Measurements from ENCODE around the gene SLC22A3.
"Not testable (repeated sequence)": the region's sequence is repeated elsewhere in the genome, so short reads cannot be mapped to it uniquely, and the experiment has no call there.

Gene SLC22A3

GRCh38 chr6:160375561-160375949 is 27.4 kb downstream of the SLC22A3 start:
- peaks cover 22% of the 10 kb centered on the region for H3K27me3 Mint-ChIP-seq

GRCh38 chr6:160376445-160376844 is 28.3 kb downstream of the SLC22A3 start:
- no peak overlapping the region for H3K27ac Mint-ChIP-seq
- no peaks in the 10 kb centered on the region for H3K36me3 Mint-ChIP-seq (ENCODE audit: low read depth)
- H3K27me3 Mint-ChIP-seq = peaks cover 22% of the 10 kb centered on the region
- no peak overlapping the region for H3K4me3 Mint-ChIP-seq
- H3K4me1 Mint-ChIP-seq (ENCODE audit: low read depth) = no peaks in the 10 kb centered on the region
- H3K9me3 Mint-ChIP-seq = no peaks in the 10 kb centered on the region

More at GRCh38 chr6:160375561-160375949, 27.4 kb downstream of the SLC22A3 start:
- H3K4me1 Mint-ChIP-seq (ENCODE audit: low read depth) = no peaks in the 10 kb centered on the region
- no peaks in the 10 kb centered on the region for H3K9me3 Mint-ChIP-seq
- H3K27ac Mint-ChIP-seq = no peak overlapping the region
- no peaks in the 10 kb centered on the region for H3K36me3 Mint-ChIP-seq (ENCODE audit: low read depth)
- no peak overlapping the region for H3K4me3 Mint-ChIP-seq

- Mint-ChIP-seq H3K9me3 (no peaks in the 10 kb centered on the region), H3K36me3 (ENCODE audit: low read depth) (no peaks in the 10 kb centered on the region), H3K27ac (no peak overlapping the region), H3K4me1 (ENCODE audit: low read depth) (no peaks in the 10 kb centered on the region), H3K4me3 (no peak overlapping the region), H3K27me3 (peaks cover 10% of the 10 kb centered on the region)
Observed at GRCh38 chr6:160378218-160378617, 30.0 kb downstream of the SLC22A3 start.

GRCh38 chr6:160378882-160379281 is 30.7 kb downstream of the SLC22A3 start:
- Mint-ChIP-seq H3K4me1 (ENCODE audit: low read depth) (no peaks in the 10 kb centered on the region), H3K27ac (no peak overlapping the region), H3K4me3 (no peak overlapping the region), H3K9me3 (no peaks in the 10 kb centered on the region), H3K27me3 (peaks cover 8% of the 10 kb centered on the region), H3K36me3 (ENCODE audit: low read depth) (no peaks in the 10 kb centered on the region)

GRCh38 chr6:160379466-160379865 is 31.3 kb downstream of the SLC22A3 start:
- no peaks in the 10 kb centered on the region for H3K4me1 Mint-ChIP-seq (ENCODE audit: low read depth)
- no peak overlapping the region for H3K27ac Mint-ChIP-seq
- no peaks in the 10 kb centered on the region for H3K9me3 Mint-ChIP-seq
- no peak overlapping the region for H3K4me3 Mint-ChIP-seq
- H3K36me3 Mint-ChIP-seq (ENCODE audit: low read depth) = no peaks in the 10 kb centered on the region
- H3K27me3 Mint-ChIP-seq = peaks cover 8% of the 10 kb centered on the region

GRCh38 chr6:160382946-160383345 is 34.8 kb downstream of the SLC22A3 start:
- no peak overlapping the region for H3K4me3 Mint-ChIP-seq
- H3K4me1 Mint-ChIP-seq (ENCODE audit: low read depth) = no peaks in the 10 kb centered on the region
- no peaks in the 10 kb centered on the region for H3K9me3 Mint-ChIP-seq
- H3K27ac Mint-ChIP-seq = no peak overlapping the region
- no peaks in the 10 kb centered on the region for H3K36me3 Mint-ChIP-seq (ENCODE audit: low read depth)
- H3K27me3 Mint-ChIP-seq = peaks cover 8% of the 10 kb centered on the region

- no peaks in the 10 kb centered on the region for H3K9me3 Mint-ChIP-seq
- peaks cover 8% of the 10 kb centered on the region for H3K27me3 Mint-ChIP-seq
- no peak overlapping the region for H3K4me3 Mint-ChIP-seq
- H3K36me3 Mint-ChIP-seq (ENCODE audit: low read depth) = no peaks in the 10 kb centered on the region
- H3K27ac Mint-ChIP-seq = no peak overlapping the region
- no peaks in the 10 kb centered on the region for H3K4me1 Mint-ChIP-seq (ENCODE audit: low read depth)
Observed at GRCh38 chr6:160386869-160387530, 38.8 kb downstream of the SLC22A3 start.

GRCh38 chr6:160387916-160388643 is 39.9 kb downstream of the SLC22A3 start:
- no peak overlapping the region for H3K4me3 Mint-ChIP-seq
- peaks cover 8% of the 10 kb centered on the region for H3K27me3 Mint-ChIP-seq
- H3K36me3 Mint-ChIP-seq (ENCODE audit: low read depth) = no peaks in the 10 kb centered on the region
- H3K9me3 Mint-ChIP-seq = no peaks in the 10 kb centered on the region
- no peaks in the 10 kb centered on the region for H3K4me1 Mint-ChIP-seq (ENCODE audit: low read depth)
- H3K27ac Mint-ChIP-seq = no peak overlapping the region

- no peaks in the 10 kb centered on the region for H3K9me3 Mint-ChIP-seq
- no peak overlapping the region for H3K27ac Mint-ChIP-seq
- H3K4me3 Mint-ChIP-seq = no peak overlapping the region
- H3K4me1 Mint-ChIP-seq (ENCODE audit: low read depth) = no peaks in the 10 kb centered on the region
- H3K36me3 Mint-ChIP-seq (ENCODE audit: low read depth) = no peaks in the 10 kb centered on the region
- peaks cover 15% of the 10 kb centered on the region for H3K27me3 Mint-ChIP-seq
Observed at GRCh38 chr6:160388922-160389321, 40.7 kb downstream of the SLC22A3 start.

GRCh38 chr6:160391419-160392116 is 43.4 kb downstream of the SLC22A3 start:
- H3K27me3 Mint-ChIP-seq = peaks cover 12% of the 10 kb centered on the region
- no peaks in the 10 kb centered on the region for H3K9me3 Mint-ChIP-seq

GRCh38 chr6:160393442-160393841 is 45.3 kb downstream of the SLC22A3 start:
- not testable (repeated sequence) for H3K27ac Mint-ChIP-seq; H3K36me3 Mint-ChIP-seq (ENCODE audit: low read depth); H3K4me1 Mint-ChIP-seq (ENCODE audit: low read depth); H3K4me3 Mint-ChIP-seq; H3K9me3 Mint-ChIP-seq
- peaks cover 12% of the 10 kb centered on the region for H3K27me3 Mint-ChIP-seq

More at GRCh38 chr6:160391419-160392116, 43.4 kb downstream of the SLC22A3 start:
- Mint-ChIP-seq H3K4me3 (no peak overlapping the region), H3K4me1 (ENCODE audit: low read depth) (no peaks in the 10 kb centered on the region), H3K27ac (no peak overlapping the region), H3K36me3 (ENCODE audit: low read depth) (no peaks in the 10 kb centered on the region)

GRCh38 chr6:160393891-160394653 is 45.9 kb downstream of the SLC22A3 start:
- no peaks in the 10 kb centered on the region for H3K36me3 Mint-ChIP-seq (ENCODE audit: low read depth)
- H3K27ac Mint-ChIP-seq = no peak overlapping the region
- H3K4me3 Mint-ChIP-seq = no peak overlapping the region
- no peaks in the 10 kb centered on the region for H3K9me3 Mint-ChIP-seq
- H3K4me1 Mint-ChIP-seq (ENCODE audit: low read depth) = peaks cover 4% of the 10 kb centered on the region
- H3K27me3 Mint-ChIP-seq = peaks cover 12% of the 10 kb centered on the region

- Mint-ChIP-seq H3K36me3 (ENCODE audit: low read depth) (no peaks in the 10 kb centered on the region), H3K4me3 (no peak overlapping the region), H3K9me3 (no peaks in the 10 kb centered on the region), H3K27me3 (peaks cover 16% of the 10 kb centered on the region), H3K27ac (no peak overlapping the region), H3K4me1 (ENCODE audit: low read depth) (peaks cover 6% of the 10 kb centered on the region)
Observed at GRCh38 chr6:160394654-160395035, 46.5 kb downstream of the SLC22A3 start.

- Mint-ChIP-seq H3K36me3 (ENCODE audit: low read depth) (no peaks in the 10 kb centered on the region), H3K27me3 (peaks cover 18% of the 10 kb centered on the region), H3K4me1 (ENCODE audit: low read depth) (peaks cover 6% of the 10 kb centered on the region), H3K4me3 (no peak overlapping the region), H3K27ac (no peak overlapping the region), H3K9me3 (no peaks in the 10 kb centered on the region)
Observed at GRCh38 chr6:160395187-160395586, 47.0 kb downstream of the SLC22A3 start.

- Mint-ChIP-seq H3K27ac (no peak overlapping the region), H3K27me3 (peaks cover 25% of the 10 kb centered on the region), H3K9me3 (no peaks in the 10 kb centered on the region), H3K4me1 (ENCODE audit: low read depth) (peaks cover 6% of the 10 kb centered on the region), H3K36me3 (ENCODE audit: low read depth) (no peaks in the 10 kb centered on the region), H3K4me3 (no peak overlapping the region)
Observed at GRCh38 chr6:160396292-160396691, 48.1 kb downstream of the SLC22A3 start.
